GM18858 (cell line): Measurements from ENCODE around the gene GAGE12J.
"Not testable (repeated sequence)": the region's sequence is repeated elsewhere in the genome, so short reads cannot be mapped to it uniquely, and the experiment has no call there.

Source experiments
- ATAC-seq: cut with Tn5 transposase; IDR thresholded peaks from one replicate; pipeline ENCODE4 v1.9.1; 2021; ENCODE audit not compliant: unreplicated experiment

GAGE12J gene

DNA sequence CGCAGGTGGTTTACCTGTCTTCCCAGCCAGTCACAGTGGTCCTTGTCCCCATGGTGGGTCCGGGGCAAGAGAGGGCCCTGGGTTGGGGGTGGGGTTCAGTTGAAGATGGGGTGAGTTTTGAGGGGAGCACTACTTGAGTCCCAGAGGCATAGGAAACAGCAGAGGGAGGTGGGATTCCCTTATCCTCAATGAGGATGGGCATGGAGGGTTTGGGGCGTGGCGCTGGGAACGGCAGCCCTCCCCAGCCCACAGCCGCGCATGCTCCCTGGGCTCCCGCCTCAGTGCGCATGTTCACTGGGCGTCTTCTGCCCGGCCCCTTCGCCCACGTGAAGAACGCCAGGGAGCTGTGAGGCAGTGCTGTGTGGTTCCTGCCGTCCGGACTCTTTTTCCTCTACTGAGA is at the start of gene GAGE12J:
Gene GAGE12J, plus strand, starts transcription at position 301 of the 400 bp plus-strand sequence. CDS start 1,157 bp downstream, outside the sequence.
- not testable (repeated sequence) for ATAC-seq

DNA sequence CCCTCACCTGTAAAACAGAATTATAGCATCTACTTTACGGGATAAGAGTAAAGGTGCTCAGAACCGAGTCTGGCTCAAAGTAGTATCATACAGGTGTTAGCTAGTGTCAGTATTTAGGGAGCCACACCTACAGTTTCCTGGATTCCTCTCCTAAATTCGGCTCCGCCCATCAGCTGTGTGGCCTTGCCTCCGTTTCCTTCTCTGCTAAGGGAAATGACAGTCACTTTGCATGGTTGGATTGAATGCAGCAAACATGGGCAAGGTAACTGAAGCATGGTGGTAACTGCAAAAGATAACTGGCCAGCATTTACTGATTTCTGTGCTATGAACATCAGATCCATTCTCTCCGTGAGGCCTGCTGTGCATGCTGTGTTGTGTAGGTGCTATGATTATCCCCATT is 49.4 kb upstream of the GAGE12J start:
- ATAC-seq, result no peak

GRCh38 chrX:49273181-49273727 is 48.6 kb upstream of the GAGE12J start:
- no peak for ATAC-seq

DNA sequence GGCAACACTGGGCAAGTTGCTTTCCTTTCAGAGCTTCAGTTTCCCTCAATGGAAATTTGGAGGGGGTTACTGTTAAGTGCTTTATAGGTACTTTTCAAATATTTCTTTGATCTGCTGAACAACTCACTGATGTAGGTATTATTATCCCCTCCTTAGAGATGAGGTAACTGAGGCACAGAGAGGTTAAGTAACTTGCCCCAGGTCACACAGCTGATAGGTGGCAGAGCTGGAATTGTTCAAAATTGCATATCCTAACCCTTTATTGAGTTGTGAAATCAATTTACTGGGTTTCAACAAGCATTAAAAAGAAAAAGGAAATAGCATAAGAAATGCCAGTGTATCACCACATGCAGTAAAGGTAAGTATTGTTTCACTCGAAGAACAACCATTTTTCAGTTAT is 45.6 kb upstream of the GAGE12J start:
- ATAC-seq, result no peak

DNA sequence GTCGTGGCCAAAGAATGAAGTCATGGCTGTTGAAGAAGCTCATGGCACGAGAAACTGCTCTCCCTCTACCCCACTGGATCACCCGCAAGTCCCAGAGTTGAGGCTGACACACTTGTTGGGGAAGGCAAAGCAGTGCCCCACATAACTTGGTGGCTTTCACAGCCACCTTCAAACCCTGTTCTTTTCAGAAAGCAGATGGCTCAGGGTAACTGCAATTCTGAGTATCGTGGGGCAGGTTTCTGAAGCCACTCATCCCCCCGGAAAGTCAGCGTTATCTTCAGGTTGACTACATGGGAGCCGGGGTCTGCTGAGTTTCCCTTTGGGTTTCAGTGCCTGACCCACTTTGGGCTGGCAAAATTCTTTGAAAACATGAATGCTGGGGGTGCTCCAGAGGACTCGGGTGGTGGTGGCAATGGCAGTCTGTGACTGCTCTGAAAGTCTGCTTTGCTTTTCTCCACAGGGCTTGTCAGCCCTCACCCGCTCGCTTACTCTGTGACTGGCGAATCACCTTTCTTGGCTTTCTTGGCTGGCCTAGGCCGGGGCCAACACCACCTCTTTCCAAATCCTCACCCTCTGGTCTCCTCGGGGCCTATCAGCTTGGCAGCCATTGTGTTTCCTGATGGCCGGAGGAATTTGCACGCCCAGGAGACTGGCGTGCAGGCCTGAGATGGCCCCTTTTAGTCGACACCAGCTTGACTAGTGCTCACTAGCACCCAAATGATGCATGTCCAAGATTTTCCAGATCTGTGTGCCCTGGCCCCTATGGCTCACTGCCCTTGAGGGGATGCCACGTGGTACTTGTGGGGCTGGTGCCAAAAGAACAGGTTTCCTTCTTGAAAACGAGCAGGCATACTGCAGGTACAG is 44.9 kb upstream of the GAGE12J start:
- ATAC-seq, result no peak

DNA sequence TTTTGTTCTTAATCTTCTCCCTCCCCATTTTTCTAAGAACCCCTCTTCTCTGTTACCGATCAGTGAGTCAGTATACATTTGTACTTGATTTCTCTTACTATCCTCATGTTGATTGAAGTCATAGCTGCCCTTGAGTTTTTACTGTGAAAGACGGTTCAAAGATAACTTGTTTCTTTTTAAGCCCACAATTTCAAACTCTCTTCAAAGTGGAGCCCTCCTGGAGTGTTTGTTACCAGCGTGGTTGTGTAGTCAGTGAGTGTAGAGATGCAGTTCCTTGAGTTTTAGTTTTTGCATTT is 44.4 kb upstream of the GAGE12J start:
- no peak for ATAC-seq

- no peak for ATAC-seq
Measured at GRCh38 chrX:49278081-49278480, 43.8 kb upstream of the GAGE12J start.

DNA sequence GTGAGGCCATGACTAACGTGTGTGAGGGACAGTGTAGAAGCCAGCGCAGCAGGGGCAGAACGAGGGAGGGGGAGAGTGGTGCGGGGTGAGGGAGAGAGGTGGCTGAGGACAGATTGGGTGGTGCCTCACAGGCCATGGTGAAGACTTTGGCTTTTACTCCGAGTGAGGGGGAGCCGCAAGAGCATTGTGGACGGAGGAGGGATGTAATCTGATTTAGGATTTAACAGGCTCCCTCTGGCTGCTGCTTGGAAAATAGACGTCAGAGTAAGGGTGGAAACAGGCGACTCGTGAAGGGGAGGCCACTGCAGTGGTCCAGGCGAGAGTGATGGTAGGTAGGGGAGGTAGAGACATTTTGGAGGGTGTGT is 39.2 kb upstream of the GAGE12J start:
- ATAC-seq, result no peak

GRCh38 chrX:49284212-49284611 is 37.6 kb upstream of the GAGE12J start:
- ATAC-seq, result no peak

DNA sequence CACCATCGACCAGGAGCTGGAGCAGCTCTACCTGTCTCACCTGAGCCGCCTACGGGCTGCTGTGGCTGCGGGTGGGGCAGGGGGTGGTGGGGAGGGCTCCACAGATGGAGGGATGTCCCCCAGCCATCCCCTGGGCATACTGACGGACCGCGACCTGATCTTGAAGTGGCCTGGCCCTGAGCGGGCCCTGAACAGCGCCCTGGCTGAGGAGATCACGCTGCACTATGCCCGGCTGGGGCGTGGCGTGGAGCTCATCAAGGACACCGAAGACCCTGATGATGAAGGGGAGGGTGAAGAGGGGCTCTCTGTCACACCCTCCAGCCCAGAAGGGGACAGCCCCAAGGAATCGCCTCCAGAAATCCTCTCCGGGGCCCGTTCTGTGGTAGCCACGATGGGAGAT is 35.7 kb upstream of the GAGE12J start:
- ATAC-seq, result no peak

GRCh38 chrX:49286581-49286980 is 35.3 kb upstream of the GAGE12J start:
- no peak for ATAC-seq

- no peak for ATAC-seq
Measured at GRCh38 chrX:49287665-49288064, 34.2 kb upstream of the GAGE12J start.

DNA sequence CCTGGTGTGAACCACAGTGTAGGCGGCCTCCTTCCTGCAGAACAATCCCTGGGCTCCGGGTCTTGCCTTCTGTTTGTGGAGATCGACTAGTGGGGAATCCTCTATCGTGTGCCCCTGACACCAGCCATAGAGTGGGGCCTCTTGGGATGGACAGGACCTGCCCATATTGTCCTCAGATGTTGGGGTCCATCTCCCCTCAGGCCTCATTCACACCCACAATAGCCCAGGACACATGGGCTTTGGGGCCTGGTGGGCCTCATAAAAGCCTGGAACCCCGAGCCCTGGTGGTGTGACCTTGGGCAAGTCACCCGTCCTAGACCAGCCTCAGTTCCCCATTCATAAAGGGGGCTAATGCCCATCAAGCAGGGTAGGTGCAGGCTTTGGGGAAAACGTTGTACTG is 31.6 kb upstream of the GAGE12J start:
- ATAC-seq, result no peak

- no peak for ATAC-seq
Measured at GRCh38 chrX:49291615-49292337, 30.1 kb upstream of the GAGE12J start.

- no peak for ATAC-seq
Measured at GRCh38 chrX:49292400-49293362, 29.2 kb upstream of the GAGE12J start.

- ATAC-seq, result not testable (repeated sequence)
Measured at GRCh38 chrX:49299293-49299692, 22.5 kb upstream of the GAGE12J start.

DNA sequence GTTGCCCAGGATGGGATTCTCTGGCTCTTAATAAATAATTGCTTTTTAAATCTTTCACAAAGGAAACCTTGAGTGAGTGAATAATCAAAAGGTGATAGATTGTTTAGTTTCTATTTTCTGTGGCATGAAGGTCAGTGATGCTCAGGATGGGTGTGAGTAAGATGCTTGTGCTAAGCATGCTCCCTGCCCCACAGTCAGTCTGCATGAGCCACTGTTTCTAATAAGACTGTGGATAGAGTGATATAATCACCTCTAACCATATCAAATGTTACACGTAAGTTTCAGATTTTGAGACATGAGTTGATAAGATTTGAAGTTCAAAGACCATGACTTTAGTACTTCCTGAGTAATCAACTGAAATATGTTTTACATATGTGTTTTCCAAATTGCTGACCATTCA is 21.1 kb upstream of the GAGE12J start:
- no peak for ATAC-seq

DNA sequence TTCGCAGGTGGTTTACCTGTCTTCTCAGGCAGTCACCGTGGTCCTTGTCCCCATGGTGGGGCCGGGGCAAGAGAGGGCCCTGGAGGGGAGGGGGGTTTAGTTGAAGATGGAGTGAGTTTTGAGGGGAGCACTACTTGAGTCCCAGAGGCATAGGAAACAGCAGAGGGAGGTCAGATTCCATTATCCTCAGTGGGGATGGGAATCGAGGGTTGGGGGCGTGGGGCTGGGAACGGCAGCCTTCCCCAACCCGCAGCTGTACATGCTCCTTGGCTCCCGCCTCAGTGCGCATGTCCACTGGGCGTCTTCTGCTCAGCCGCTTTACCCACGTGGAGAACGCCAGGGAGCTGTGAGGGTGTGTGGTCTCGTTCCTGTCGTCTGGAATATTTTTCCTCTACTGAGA is 18.5 kb upstream of the GAGE12J start, which contains the start of gene GAGE10:
Gene GAGE10, plus strand, starts transcription at position 301 of the 400 bp plus-strand sequence. CDS start 1,214 bp downstream, outside the sequence.
- no peak for ATAC-seq

DNA sequence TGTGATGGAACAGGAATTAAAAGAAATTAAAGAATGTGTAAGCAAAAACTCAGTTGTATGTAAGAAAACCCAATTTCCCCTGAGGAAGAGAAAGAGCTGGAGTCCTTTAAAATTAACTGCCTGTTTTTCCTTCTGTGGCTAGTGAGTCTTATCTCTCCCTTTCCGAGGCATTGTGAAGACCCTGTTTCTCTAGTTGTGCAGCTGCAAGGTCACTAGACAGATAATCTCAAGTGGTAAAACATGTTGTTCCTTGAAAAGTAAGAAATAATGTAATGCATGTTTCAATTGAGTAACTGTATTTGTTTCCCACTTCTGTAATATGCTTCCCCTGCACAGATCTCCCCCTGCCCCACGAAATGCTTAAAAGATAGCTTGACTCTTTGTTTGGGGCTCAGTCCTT is 14.1 kb upstream of the GAGE12J start:
- not testable (repeated sequence) for ATAC-seq

GRCh38 chrX:49308604-49309269 is 13.1 kb upstream of the GAGE12J start:
- no peak for ATAC-seq
